ENCODE measurements around the gene HRH4.

DNA sequence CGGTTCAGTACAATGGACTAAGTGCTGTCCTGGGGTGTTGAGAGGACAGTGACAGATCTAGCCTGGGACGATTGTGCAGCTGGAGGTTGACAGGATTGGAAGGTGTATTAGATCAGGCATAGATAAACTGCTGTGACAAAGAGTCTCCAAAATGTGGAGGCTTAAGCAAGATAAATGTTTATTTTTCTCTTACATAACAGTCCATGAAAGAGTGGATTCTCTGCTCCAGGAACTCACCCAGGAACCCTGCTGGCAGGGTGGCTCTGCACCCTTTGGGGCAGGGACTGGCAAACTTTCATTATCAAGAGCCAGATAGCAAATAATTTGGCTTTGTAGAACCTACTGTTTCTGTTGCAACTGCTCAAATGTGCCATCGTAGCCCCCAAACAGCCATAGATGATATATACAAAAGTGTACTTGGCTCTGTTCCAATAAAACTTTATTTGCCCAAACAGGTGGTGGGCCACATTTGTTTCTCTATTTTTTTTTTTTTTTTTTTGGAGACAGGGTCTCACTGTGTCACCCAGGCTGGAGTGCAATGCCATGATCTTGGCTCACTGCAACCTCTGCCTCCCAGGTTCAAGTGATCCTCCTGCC lies 9.7 kb downstream of the HRH4 start:
- no peak for TF ChIP-seq CTCF (IDR thresholded peaks at IDR 0.05)
- TF ChIP-seq ZFX (IDR thresholded peaks at IDR 0.05; ENCODE audit: borderline replicate concordance) = no peak
